CD4-positive, alpha-beta T cell (primary cell): ENCODE data around the gene APOBEC3G. TPM values are rescaled to one million over a fixed set of nuclear protein-coding genes. Genes with fewer than 3 reads are reported as not detected.

ENCODE experiments used
- ATAC-seq: fragments of 200-7000 bp; cut with Tn5 transposase; one replicate; pipeline ENCODE4 v1.10.0; 2022; ENCODE audit warnings: mild to moderate bottlenecking; ENCODE audit not compliant: poor library complexity
- CTCF ChIA-PET: fragments of 350-600 bp; sonication (Branson Sonifier 250); formaldehyde crosslinking; loops from one replicate; lab custom pipeline; 2021; ENCODE audit warnings: antibody characterized with exemption, inconsistent platforms; lab: Charles Lee
- POLR2A ChIA-PET: fragments of 350-600 bp; sonication (Branson Sonifier 250); formaldehyde crosslinking; loops from one replicate; lab custom pipeline; 2021; ENCODE audit warnings: antibody characterized with exemption, inconsistent platforms; lab: Charles Lee
- DNase-seq, 14 experiments: peaks; one replicate each; pipeline ENCODE4 v3.0.0-alpha.2; 2013 to 2020; ENCODE audit warnings: mixed read lengths in 2 of 14
- H3K27ac ChIP-seq, 2 donors: one replicate each; pipeline versions ENCODE4 v1.5.1 to v1.7.0; 2013; ENCODE audit warnings: low read length in 2 of 2, low read depth in 1 of 2, mild to moderate bottlenecking in 1 of 2
- H3K27me3 ChIP-seq, 2 experiments: 1 replicate in 1 of 2; 2 replicates in 1 of 2; pipeline versions ENCODE4 v1.6.1 to v1.7.0; 2013; ENCODE audit warnings: low read length in 2 of 2, control low read depth in 1 of 2, mild to moderate bottlenecking in 1 of 2, moderate library complexity in 1 of 2; ENCODE audit not compliant: insufficient read depth in 2 of 2, control insufficient read depth in 1 of 2
- H3K36me3 ChIP-seq: one replicate; pipeline ENCODE4 v1.6.1; 2013; ENCODE audit warnings: low read length, control low read depth; ENCODE audit not compliant: insufficient read depth
- H3K4me1 ChIP-seq: one replicate; pipeline ENCODE4 v1.6.1; 2013; ENCODE audit warnings: low read length, control low read depth; ENCODE audit not compliant: insufficient read depth
- H3K4me3 ChIP-seq: one replicate; pipeline ENCODE4 v1.5.1; 2013; ENCODE audit warnings: mild to moderate bottlenecking, low read length, moderate library complexity
- H3K9me3 ChIP-seq, 2 experiments: 1 replicate in 1 of 2; 2 replicates in 1 of 2; pipeline versions ENCODE4 v1.6.1 to v1.7.0; 2013; ENCODE audit warnings: low read length in 2 of 2, mild to moderate bottlenecking in 2 of 2, control low read depth in 1 of 2, moderate library complexity in 1 of 2; ENCODE audit not compliant: control insufficient read depth in 1 of 2, insufficient read depth in 1 of 2
- H3K27ac Mint-ChIP-seq: one replicate; pipeline ENCODE4 v1.8.0; 2020; ENCODE audit warnings: mixed read lengths
- H3K27me3 Mint-ChIP-seq: one replicate; pipeline ENCODE4 v1.8.0; 2021; ENCODE audit warnings: mixed read lengths
- H3K36me3 Mint-ChIP-seq: one replicate; pipeline ENCODE4 v1.8.0; 2021; ENCODE audit warnings: low read depth, mixed read lengths
- H3K4me1 Mint-ChIP-seq: one replicate; pipeline ENCODE4 v1.8.0; 2021; ENCODE audit warnings: low read depth, mixed read lengths
- H3K4me3 Mint-ChIP-seq: one replicate; pipeline ENCODE4 v1.8.0; 2020; ENCODE audit warnings: mild to moderate bottlenecking, mixed read lengths
- H3K9me3 Mint-ChIP-seq: one replicate; pipeline ENCODE4 v1.8.0; 2020; ENCODE audit warnings: mixed read lengths
- CTCF ChIP-seq: fragments of 200-600 bp; IDR thresholded peaks from one replicate; pipeline ENCODE4 v1.8.0; 2022; ENCODE audit warnings: antibody characterized with exemption, mild to moderate bottlenecking
- intact Hi-C, 2 experiments: fragments of 100-400 bp; cut with DNase I in 1 of 2; cut with micrococcal nuclease in 1 of 2; formaldehyde crosslinking; loops; one replicate each; pipeline versions ENCODE4 v1.15.1 to v1.9.0; 2023 to 2025; cut with DNase I, micrococcal nuclease
- total RNA-seq, 174 experiments: library from RNA in 2 of 174; stranded (reverse) in 2 of 174; gene quantifications; one replicate each; pipeline ENCODE4 v1.2.3 and lab custom pipeline; 2021 to 2026

Gene APOBEC3G
- total RNA-seq, 2 experiments from 2014 or later, result 18.8 to 20.6 TPM

GRCh38 chr22:39087881-39088684 is 11.0 kb downstream of the APOBEC3G start:
- Mint-ChIP-seq H3K9me3 (no peaks in the 10 kb centered on the region), H3K27me3 (no peaks in the 10 kb centered on the region), H3K4me3 (peak overlapping the region; percentile 51), H3K4me1 (peaks cover 64% of the 10 kb centered on the region), H3K36me3 (peaks cover 32% of the 10 kb centered on the region), H3K27ac (peak overlapping the region; percentile 99)
- H3K9me3 ChIP-seq, result no peaks in the 10 kb centered on the region
- DNase-seq (no peak), ATAC-seq (no peak)
- H3K27me3 ChIP-seq, result no peaks in the 10 kb centered on the region
- TF ChIP-seq CTCF, result no peak
- peaks cover 91% of the 10 kb centered on the region for H3K4me1 ChIP-seq
- H3K36me3 ChIP-seq, result peaks cover 28% of the 10 kb centered on the region
- intact Hi-C loops, result loop anchor here in 1 of 2 experiments (5.0 kb wide), 1 partner anchor 46 kb away; the partner anchor contains the start of gene APOBEC3F
- ChIA-PET CTCF (interaction anchor here (0.6 to 1.2 kb wide), 2 partner anchors 9 to 162 kb away, joined by 3 read pairs; no protein-coding TSS in a partner anchor), POLR2A (interaction anchor here (1.3 to 2.7 kb wide), 2 partner anchors 8 to 11 kb away, joined by 5 to 19 read pairs; partner anchors contain the start of gene APOBEC3G)
- H3K4me3 ChIP-seq, result no peak overlapping the region
- peak overlapping the region in 1 of 2 donors; percentile 7 for H3K27ac ChIP-seq

DNA sequence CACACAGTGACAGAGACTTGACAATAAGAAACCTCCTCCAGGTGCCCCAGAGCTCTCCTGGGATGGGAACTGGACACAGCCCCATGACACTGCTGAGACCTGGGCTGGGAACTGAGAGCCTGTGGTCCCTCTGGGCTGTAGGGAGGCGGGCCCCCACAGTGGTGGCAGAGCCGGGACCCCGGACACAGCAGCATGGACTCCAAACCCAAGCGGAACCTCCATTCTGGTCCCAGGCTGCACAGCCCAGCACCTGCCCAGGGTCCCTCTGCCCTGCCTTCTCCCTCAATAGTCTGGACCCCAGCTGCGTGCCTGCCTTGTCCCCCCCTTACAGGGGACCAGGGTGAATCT is 11.6 kb downstream of the APOBEC3G start:
- peaks cover 88% of the 10 kb centered on the region for H3K4me1 ChIP-seq

More for the DNA sequence above, 11.6 kb downstream of the APOBEC3G start:
- Histone ChIP-seq H3K4me3 (no peak overlapping the region), H3K9me3 (no peaks in the 10 kb centered on the region), H3K36me3 (peaks cover 24% of the 10 kb centered on the region), H3K27me3 (no peaks in the 10 kb centered on the region), H3K27ac (peak overlapping the region; percentile 7 to 30)
- Mint-ChIP-seq H3K4me1 (peaks cover 65% of the 10 kb centered on the region), H3K4me3 (no peak overlapping the region), H3K9me3 (no peaks in the 10 kb centered on the region), H3K27me3 (no peaks in the 10 kb centered on the region), H3K36me3 (peaks cover 29% of the 10 kb centered on the region), H3K27ac (peak overlapping the region; percentile 99)
- POLR2A ChIA-PET, result interaction anchor here (1.3 to 2.7 kb wide), 2 partner anchors 9 to 11 kb away, joined by 5 to 19 read pairs; partner anchors contain the start of gene APOBEC3G
- no peak for TF ChIP-seq CTCF
- CTCF ChIA-PET, result interaction anchor here (1.2 kb wide), 1 partner anchor 9 kb away, joined by 3 read pairs; no protein-coding TSS in a partner anchor
- no peak for DNase-seq
- ATAC-seq, result no peak
- intact Hi-C loops, result loop anchor here in 1 of 2 experiments (5.0 kb wide), 1 partner anchor 46 kb away; the partner anchor contains the start of gene APOBEC3F
